Measurements from ENCODE around the gene GPS2. TPM values are rescaled to one million over a fixed set of nuclear protein-coding genes. Genes with fewer than 3 reads are reported as not detected.

Gene GPS2
- total and polyA plus RNA-seq, 7 experiments from 2014 or later, result 72.6 to 145 (median 107) TPM

- Mint-ChIP-seq H3K27ac (peak overlapping the region in 6 of 9 donors; percentile 6 to 88 (median 45)), H3K27me3 (peaks cover 6 to 44% (median 17%) of the 10 kb centered on the region in 5 donors)
Measured at GRCh38 chr17:7280519-7281073, 34.6 kb downstream of the GPS2 start.

DNA sequence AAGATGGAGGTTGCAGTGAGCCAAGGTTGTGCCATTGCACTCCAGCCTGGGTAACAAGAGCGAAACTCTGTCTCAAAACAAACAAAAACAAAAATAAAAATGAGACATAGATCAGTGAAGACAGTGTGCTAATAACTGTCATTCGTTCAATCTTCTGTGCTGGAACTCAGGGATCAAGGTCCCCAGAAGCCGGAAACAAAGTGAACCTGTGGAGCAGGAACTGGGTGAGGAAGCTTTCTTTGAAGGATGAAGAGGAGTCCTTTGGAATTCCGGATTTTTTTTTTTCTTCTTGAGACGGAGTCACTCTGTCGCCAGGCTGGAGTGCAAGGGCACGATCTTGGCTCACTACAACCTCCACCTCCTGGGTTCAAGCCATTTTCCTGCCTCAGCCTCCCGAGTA, 35.7 kb downstream of the GPS2 start:
- ATAC-seq (no peak), DNase-seq (no peak)
- H3K27me3 ChIP-seq (ENCODE audit: control insufficient read depth in 2 of 2, insufficient read depth in 2 of 2, low read length in 2 of 2), result no peaks in the 10 kb centered on the region
- Mint-ChIP-seq H3K27ac (no peak overlapping the region), H3K9me3 (peaks cover 0 to 1% (median 0%) of the 10 kb centered on the region in 11 donors), H3K4me1 (peaks cover 14 to 31% (median 21%) of the 10 kb centered on the region in 7 donors), H3K4me3 (no peak overlapping the region), H3K36me3 (no peaks in the 10 kb centered on the region), H3K27me3 (peaks cover 6 to 44% (median 17%) of the 10 kb centered on the region in 5 donors)
- H3K27ac ChIP-seq (ENCODE audit: low read depth, low read length), result no peak overlapping the region
- H3K9me3 ChIP-seq (ENCODE audit: control insufficient read depth in 2 of 3, low read length in 3 of 3), result no peaks in the 10 kb centered on the region
- POLR2A ChIA-PET, result interaction anchor here (1.7 kb wide), 1 partner anchor 17 kb away, joined by 3 read pairs; no protein-coding TSS in a partner anchor
- H3K4me3 ChIP-seq (ENCODE audit: low read length), result no peak overlapping the region
- peaks cover 11 to 23% of the 10 kb centered on the region in 2 donors for H3K4me1 ChIP-seq (ENCODE audit: control insufficient read depth in 2 of 2, insufficient read depth in 2 of 2, low read length in 2 of 2)
- CTCF ChIA-PET, result interaction anchor here (0.6 to 4.6 kb wide), 6 partner anchors 17 to 66 kb away, joined by 3 to 33 read pairs (median 4); partner anchors contain the start of gene ACAP1
- no peaks in the 10 kb centered on the region for H3K36me3 ChIP-seq (ENCODE audit: control insufficient read depth in 2 of 3, insufficient read depth in 3 of 3, low read length in 3 of 3)
- intact Hi-C loops (cut with micrococcal nuclease), result no loop called here

More at GRCh38 chr17:7280519-7281073, 34.6 kb downstream of the GPS2 start:
- H3K27me3 ChIP-seq (ENCODE audit: control insufficient read depth in 2 of 2, insufficient read depth in 2 of 2, low read length in 2 of 2), result no peaks in the 10 kb centered on the region
- peak overlapping the region; percentile 77 to 87 (median 84) for H3K4me3 Mint-ChIP-seq
- ATAC-seq, result peak; percentile 95
- intact Hi-C loops (cut with micrococcal nuclease), result loop anchor here (1.0 to 5.0 kb wide), 16 partner anchors 16 to 408 kb away; partner anchors contain the start of genes ACAP1 (in 1 of the 2), EIF5A (in 1 of the 2), ELP5 (in 1 of the 2) and KCTD11 (in 1 of the 2)
- CTCF ChIA-PET, result interaction anchor here (0.6 to 4.6 kb wide), 8 partner anchors 16 to 406 kb away, joined by 3 to 33 read pairs (median 5); partner anchors contain the start of gene ACAP1
- H3K4me3 ChIP-seq (ENCODE audit: low read length), result peak overlapping the region; percentile 66
- no peaks in the 10 kb centered on the region for H3K36me3 Mint-ChIP-seq
- H3K4me1 Mint-ChIP-seq, result peaks cover 14 to 31% (median 21%) of the 10 kb centered on the region in 7 donors
- no peaks in the 10 kb centered on the region for H3K9me3 ChIP-seq (ENCODE audit: control insufficient read depth in 2 of 3, low read length in 3 of 3)
- peaks cover 0 to 1% (median 0%) of the 10 kb centered on the region in 11 donors for H3K9me3 Mint-ChIP-seq
- H3K4me1 ChIP-seq (ENCODE audit: control insufficient read depth in 2 of 2, insufficient read depth in 2 of 2, low read length in 2 of 2), result peaks cover 11 to 23% of the 10 kb centered on the region in 2 donors
- no peaks in the 10 kb centered on the region for H3K36me3 ChIP-seq (ENCODE audit: control insufficient read depth in 2 of 3, insufficient read depth in 3 of 3, low read length in 3 of 3)
- DNase-seq, result peak; percentile 76 to 88 (median 85)
- POLR2A ChIA-PET, result interaction anchor here (0.6 to 1.9 kb wide), 8 partner anchors 10 to 61 kb away, joined by 3 to 13 read pairs (median 4); partner anchors contain the start of gene ACAP1
- no peak overlapping the region for H3K27ac ChIP-seq (ENCODE audit: low read depth, low read length)

- Mint-ChIP-seq H3K36me3 (peaks cover 0 to 3% (median 0%) of the 10 kb centered on the region in 5 donors), H3K4me1 (peaks cover 18 to 23% (median 21%) of the 10 kb centered on the region in 7 donors), H3K4me3 (no peak overlapping the region), H3K9me3 (peaks cover 0 to 3% (median 0%) of the 10 kb centered on the region in 11 donors), H3K27me3 (peaks cover 0 to 43% (median 20%) of the 10 kb centered on the region in 5 donors), H3K27ac (peak overlapping the region in 2 of 9 donors; percentile 28 to 62)
- H3K36me3 ChIP-seq (ENCODE audit: control insufficient read depth in 2 of 3, insufficient read depth in 3 of 3, low read length in 3 of 3), result no peaks in the 10 kb centered on the region
- ChIA-PET CTCF (no interaction called here), POLR2A (interaction anchor here (0.9 kb wide), 1 partner anchor 69 kb away, joined by 3 read pairs; the partner anchor contains the start of gene ACAP1)
- H3K27ac ChIP-seq (ENCODE audit: low read depth, low read length), result no peak overlapping the region
- ATAC-seq (no peak), DNase-seq (no peak)
- peaks cover 11 to 19% of the 10 kb centered on the region in 2 donors for H3K4me1 ChIP-seq (ENCODE audit: control insufficient read depth in 2 of 2, insufficient read depth in 2 of 2, low read length in 2 of 2)
- H3K27me3 ChIP-seq (ENCODE audit: control insufficient read depth in 2 of 2, insufficient read depth in 2 of 2, low read length in 2 of 2), result no peaks in the 10 kb centered on the region
- intact Hi-C loops (cut with micrococcal nuclease), result no loop called here
- no peaks in the 10 kb centered on the region for H3K9me3 ChIP-seq (ENCODE audit: control insufficient read depth in 2 of 3, low read length in 3 of 3)
- no peak overlapping the region for H3K4me3 ChIP-seq (ENCODE audit: low read length)
Measured at GRCh38 chr17:7266784-7267183, 48.4 kb downstream of the GPS2 start.

DNA sequence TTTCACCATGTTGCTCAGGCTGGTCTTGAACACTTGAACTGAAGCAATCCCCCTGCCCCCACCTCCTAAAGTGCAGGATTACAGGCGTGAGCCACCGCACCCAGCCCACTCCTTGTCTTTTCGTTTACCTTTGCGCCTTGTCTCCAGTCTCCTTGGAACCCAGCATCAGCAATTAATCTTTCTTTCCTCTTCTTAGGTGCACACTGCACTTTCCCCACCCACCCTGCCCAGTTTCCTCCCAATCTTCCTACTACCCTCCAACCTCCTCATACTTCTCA, 51.4 kb downstream of the GPS2 start:
- peak overlapping the region in 6 of 9 donors; percentile 7 to 84 (median 44) for H3K27ac Mint-ChIP-seq
- ATAC-seq, result no peak
- Histone ChIP-seq H3K9me3 (ENCODE audit: control insufficient read depth in 2 of 3, low read length in 3 of 3) (no peaks in the 10 kb centered on the region), H3K27ac (ENCODE audit: low read depth, low read length) (no peak overlapping the region), H3K27me3 (ENCODE audit: control insufficient read depth in 2 of 2, insufficient read depth in 2 of 2, low read length in 2 of 2) (no peaks in the 10 kb centered on the region), H3K36me3 (ENCODE audit: control insufficient read depth in 2 of 3, insufficient read depth in 3 of 3, low read length in 3 of 3) (peaks cover 0 to 7% (median 0%) of the 10 kb centered on the region in 3 experiments), H3K4me1 (ENCODE audit: control insufficient read depth in 2 of 2, insufficient read depth in 2 of 2, low read length in 2 of 2) (peaks cover 13 to 19% of the 10 kb centered on the region in 2 donors), H3K4me3 (ENCODE audit: low read length) (no peak overlapping the region)
- intact Hi-C loops (cut with micrococcal nuclease), result loop anchor here in 1 of 2 donors (1.0 kb wide), 1 partner anchor 25 kb away; no protein-coding TSS in a partner anchor
- no peak for DNase-seq
- H3K27me3 Mint-ChIP-seq, result peaks cover 0 to 36% (median 15%) of the 10 kb centered on the region in 5 donors
- H3K36me3 Mint-ChIP-seq, result peaks cover 0 to 3% (median 0%) of the 10 kb centered on the region in 5 donors
- peak overlapping the region; percentile 69 to 90 (median 84) for H3K4me3 Mint-ChIP-seq
- ChIA-PET CTCF (interaction anchor here (0.6 kb wide), 1 partner anchor 11 kb away, joined by 3 read pairs; no protein-coding TSS in a partner anchor), POLR2A (interaction anchor here (0.6 to 1.1 kb wide), 4 partner anchors 10 to 320 kb away, joined by 3 to 4 read pairs (median 4); partner anchors contain the start of genes ACAP1 and MPDU1)
- H3K9me3 Mint-ChIP-seq, result peaks cover 0 to 2% (median 0%) of the 10 kb centered on the region in 11 donors
- H3K4me1 Mint-ChIP-seq, result peaks cover 18 to 32% (median 27%) of the 10 kb centered on the region in 7 donors

DNA sequence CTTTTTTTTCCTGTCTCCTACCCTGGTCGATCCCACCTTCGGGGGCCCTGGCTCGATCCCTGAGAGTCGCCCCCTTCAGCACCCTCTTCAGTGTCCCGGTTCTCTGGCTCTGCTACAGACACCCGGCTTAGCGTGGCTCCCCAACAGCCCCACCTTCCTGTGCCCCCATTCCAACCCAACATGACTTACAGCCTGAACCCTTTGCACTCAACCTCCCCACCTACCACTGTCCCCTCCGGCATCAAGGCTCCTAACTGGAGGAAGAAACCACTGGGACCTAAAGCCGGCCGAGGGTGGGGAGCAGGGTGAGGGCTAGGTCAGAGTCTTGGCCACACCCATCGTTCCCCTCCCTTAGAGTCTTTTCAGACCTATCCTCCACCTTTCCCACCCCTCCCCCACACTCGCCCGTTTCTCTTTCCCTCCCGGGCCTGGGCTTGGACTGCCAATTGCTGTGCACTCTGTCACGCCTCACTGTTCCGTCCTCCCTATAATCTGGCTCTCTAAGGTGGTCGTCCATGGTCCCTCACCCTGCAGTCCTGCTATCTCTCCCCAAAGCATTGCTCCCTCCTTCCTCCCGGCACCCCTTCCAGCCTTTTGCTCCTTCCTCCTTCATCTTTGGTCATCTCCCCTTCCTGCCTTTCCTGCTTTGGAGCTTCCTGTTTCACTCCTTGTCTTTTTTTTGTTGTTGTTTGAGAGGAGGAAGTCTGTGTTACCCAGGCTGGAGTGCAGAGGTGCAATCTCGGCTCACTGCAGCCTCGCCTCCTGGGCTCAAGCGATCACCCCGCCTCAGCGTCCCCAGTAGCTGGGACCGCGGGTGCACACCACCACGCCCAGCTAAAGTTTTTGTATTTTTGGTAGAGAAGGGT, 52.0 kb downstream of the GPS2 start:
- Mint-ChIP-seq H3K27me3 (peaks cover 0 to 36% (median 15%) of the 10 kb centered on the region in 5 donors), H3K27ac (peak overlapping the region; percentile 0 to 84 (median 70)), H3K36me3 (peaks cover 0 to 5% (median 0%) of the 10 kb centered on the region in 5 donors), H3K9me3 (peaks cover 0 to 2% (median 0%) of the 10 kb centered on the region in 11 donors), H3K4me1 (peaks cover 18 to 32% (median 28%) of the 10 kb centered on the region in 7 donors), H3K4me3 (peak overlapping the region; percentile 69 to 90 (median 84))
- ChIA-PET POLR2A (interaction anchor here (0.6 to 1.2 kb wide), 5 partner anchors 11 to 320 kb away, joined by 3 to 4 read pairs (median 4); partner anchors contain the start of genes ACAP1 and MPDU1), CTCF (interaction anchor here (0.6 kb wide), 1 partner anchor 12 kb away, joined by 3 read pairs; no protein-coding TSS in a partner anchor)
- H3K4me3 ChIP-seq (ENCODE audit: low read length), result peak overlapping the region; percentile 39
- DNase-seq (peak in 1 of 9 donors; percentile 26), ATAC-seq (peak; percentile 29)
- no peak overlapping the region for H3K27ac ChIP-seq (ENCODE audit: low read depth, low read length)
- H3K36me3 ChIP-seq (ENCODE audit: control insufficient read depth in 2 of 3, insufficient read depth in 3 of 3, low read length in 3 of 3), result peaks cover 0 to 11% (median 0%) of the 10 kb centered on the region in 3 experiments
- peaks cover 13 to 19% of the 10 kb centered on the region in 2 donors for H3K4me1 ChIP-seq (ENCODE audit: control insufficient read depth in 2 of 2, insufficient read depth in 2 of 2, low read length in 2 of 2)
- no peaks in the 10 kb centered on the region for H3K9me3 ChIP-seq (ENCODE audit: control insufficient read depth in 2 of 3, low read length in 3 of 3)
- intact Hi-C loops (cut with micrococcal nuclease), result loop anchor here in 1 of 2 donors (1.0 kb wide), 1 partner anchor 25 kb away; no protein-coding TSS in a partner anchor
- no peaks in the 10 kb centered on the region for H3K27me3 ChIP-seq (ENCODE audit: control insufficient read depth in 2 of 2, insufficient read depth in 2 of 2, low read length in 2 of 2)

All from naive thymus-derived CD4-positive, alpha-beta T cell (primary cell).